H4 (cell line): ENCODE measurements around the gene SNRPD3. TPM values are rescaled to one million over a fixed set of nuclear protein-coding genes. Genes with fewer than 3 reads are reported as not detected.
"Not testable (repeated sequence)": the region's sequence is repeated elsewhere in the genome, so short reads cannot be mapped to it uniquely, and the experiment has no call there.

Experiments used
- DNase-seq: peaks from one replicate; pipeline ENCODE4 v3.0.0-alpha.2; 2015; ENCODE audit warnings: low spot score
- total RNA-seq: library from RNA; depleted of rRNA; stranded (reverse); fragments of >200 nt; shearing (Covaris generic); gene quantifications from 2 replicates; pipeline ENCODE4 v1.2.3, GENCODE V29; 2014; rRNA removed

SNRPD3 gene
- total RNA-seq, 1 experiment from 2014 or later, result 261 TPM

DNA sequence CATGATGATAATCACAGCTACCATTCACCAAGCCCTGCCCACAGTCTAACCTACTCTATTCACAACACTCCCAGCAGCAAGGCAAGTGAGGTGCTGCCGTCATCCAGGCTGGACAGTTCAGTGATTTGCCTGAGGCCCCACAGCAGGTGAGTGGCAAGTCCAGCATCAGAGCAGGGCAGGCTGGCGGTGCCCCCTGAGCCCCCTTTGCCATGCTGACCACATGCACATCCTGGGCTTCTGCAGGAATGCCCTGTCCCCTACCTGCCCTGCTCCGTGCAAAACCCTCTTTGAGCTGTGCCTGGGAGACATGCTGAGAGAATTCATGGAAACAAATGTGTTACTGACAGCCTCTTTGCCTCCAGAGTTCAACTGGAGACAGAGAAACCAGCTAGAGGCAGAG is 54.1 kb downstream of the SNRPD3 start:
- not testable (repeated sequence) for DNase-seq

GRCh38 chr22:24614794-24615193 is 59.0 kb downstream of the SNRPD3 start:
- DNase-seq, result not testable (repeated sequence)

- not testable (repeated sequence) for DNase-seq
Observed at GRCh38 chr22:24621244-24621643, 65.4 kb downstream of the SNRPD3 start.

GRCh38 chr22:24622596-24622995 is 66.8 kb downstream of the SNRPD3 start:
- DNase-seq, result not testable (repeated sequence)

Other genes starting within 250 kb of the SNRPD3 start
- gene ADORA2A, start 128.4 kb upstream of the SNRPD3 start, total RNA-seq, result 1.0 TPM in 1 of 2 replicates, not detected in the other
- gene UPB1, start 60.7 kb upstream of the SNRPD3 start, total RNA-seq, result not detected in 2 replicates
- 42.2 and 72.2 TPM in 2 replicates for gene GUCD1, start 861 bp upstream of the SNRPD3 start, total RNA-seq
- gene LRRC75B, start 37.1 kb downstream of the SNRPD3 start, total RNA-seq, result 0.66 and 2.1 TPM in 2 replicates
- gene GGT1, start 47.2 kb downstream of the SNRPD3 start, total RNA-seq, result 9.4 and 13.1 TPM in 2 replicates
- gene PIWIL3, start 218.7 kb downstream of the SNRPD3 start, total RNA-seq, result not detected in 2 replicates